Measurements from ENCODE around the gene FBXO48. TPM values are rescaled to one million over a fixed set of nuclear protein-coding genes. Genes with fewer than 3 reads are reported as not detected.
A peak's percentile ranks its signal among the peaks of the same experiment; 100 is the strongest.

Gene FBXO48
- total and polyA plus RNA-seq, 4 donors, result 0.52 to 1.9 (median 0.96) TPM

- 88 to 91% methylated on average over 7 of the region's 7 CpGs for WGBS, 2 donors
- Histone ChIP-seq H3K9me3 (ENCODE audit: control insufficient read depth in 4 of 4, insufficient read depth in 3 of 4, low read length in 3 of 4) (no peaks in the 10 kb centered on the region), H3K27ac (ENCODE audit: low read depth in 1 of 2, low read length in 1 of 2) (no peak overlapping the region), H3K4me1 (ENCODE audit: control insufficient read depth in 5 of 5, insufficient read depth in 5 of 5, low read length in 5 of 5) (peaks cover 0 to 21% (median 5%) of the 10 kb centered on the region in 5 donors), H3K27me3 (ENCODE audit: control insufficient read depth in 3 of 3, insufficient read depth in 3 of 3, low read length in 2 of 3) (no peaks in the 10 kb centered on the region), H3K9ac (ENCODE audit: insufficient read depth in 1 of 2, low read length in 2 of 2) (no peak overlapping the region), H3K4me3 (no peak overlapping the region), H3K36me3 (ENCODE audit: control insufficient read depth in 4 of 4, insufficient read depth in 4 of 4, low read length in 4 of 4) (peaks cover 0 to 2% (median 0%) of the 10 kb centered on the region in 4 donors)
- DNase-seq (no peak), ATAC-seq (ENCODE audit: insufficient read depth, low FRiP score) (no peak)
- TF ChIP-seq CTCF (IDR thresholded peaks at IDR 0.05; ENCODE audit: control extremely low read depth, extremely low read depth), result no peak
These were observed 1.8 kb downstream of the FBXO48 start for GRCh38 chr2:68465081-68465916.

GRCh38 chr2:68464651-68465050, 2.4 kb downstream of the FBXO48 start:
- no peak for ATAC-seq (ENCODE audit: insufficient read depth, low FRiP score)
- no peak for DNase-seq
- Histone ChIP-seq H3K27me3 (ENCODE audit: control insufficient read depth in 3 of 3, insufficient read depth in 3 of 3, low read length in 2 of 3) (no peaks in the 10 kb centered on the region), H3K4me1 (ENCODE audit: control insufficient read depth in 5 of 5, insufficient read depth in 5 of 5, low read length in 5 of 5) (peaks cover 0 to 21% (median 5%) of the 10 kb centered on the region in 5 donors), H3K27ac (ENCODE audit: low read depth in 1 of 2, low read length in 1 of 2) (no peak overlapping the region), H3K4me3 (no peak overlapping the region), H3K9me3 (ENCODE audit: control insufficient read depth in 4 of 4, insufficient read depth in 3 of 4, low read length in 3 of 4) (no peaks in the 10 kb centered on the region), H3K36me3 (ENCODE audit: control insufficient read depth in 4 of 4, insufficient read depth in 4 of 4, low read length in 4 of 4) (peaks cover 0 to 2% (median 0%) of the 10 kb centered on the region in 4 donors), H3K9ac (ENCODE audit: insufficient read depth in 1 of 2, low read length in 2 of 2) (no peak overlapping the region)
- no peak for TF ChIP-seq CTCF (IDR thresholded peaks at IDR 0.05; ENCODE audit: control extremely low read depth, extremely low read depth)
- WGBS, 2 donors, result 92 to 93% methylated on average over 5 of the region's 5 CpGs

- DNase-seq (peak in 2 of 3 donors; percentile 56 to 72), ATAC-seq (ENCODE audit: insufficient read depth, low FRiP score) (no peak)
- no peak overlapping the region for H3K27ac ChIP-seq (ENCODE audit: low read depth in 1 of 2, low read length in 1 of 2)
- WGBS, 2 donors, result 0% methylated on average over 1 of the region's 1 CpG
- peak; percentile 73 for TF ChIP-seq CTCF (IDR thresholded peaks at IDR 0.05; ENCODE audit: control extremely low read depth, extremely low read depth)
- H3K9me3 ChIP-seq (ENCODE audit: control insufficient read depth in 4 of 4, insufficient read depth in 3 of 4, low read length in 3 of 4), result no peaks in the 10 kb centered on the region
- H3K9ac ChIP-seq (ENCODE audit: insufficient read depth in 1 of 2, low read length in 2 of 2), result no peak overlapping the region
- H3K4me3 ChIP-seq, result no peak overlapping the region
- peaks cover 0 to 2% (median 0%) of the 10 kb centered on the region in 4 donors for H3K36me3 ChIP-seq (ENCODE audit: control insufficient read depth in 4 of 4, insufficient read depth in 4 of 4, low read length in 4 of 4)
- H3K27me3 ChIP-seq (ENCODE audit: control insufficient read depth in 3 of 3, insufficient read depth in 3 of 3, low read length in 2 of 3), result no peaks in the 10 kb centered on the region
- H3K4me1 ChIP-seq (ENCODE audit: control insufficient read depth in 5 of 5, insufficient read depth in 5 of 5, low read length in 5 of 5), result peaks cover 0 to 17% (median 3%) of the 10 kb centered on the region in 5 donors
These were observed 3.7 kb downstream of the FBXO48 start for GRCh38 chr2:68463287-68463877.

Measured in lung (tissue), 12 donors.